NT2/D1 (cell line): Measurements from ENCODE around the gene NKX2-2.

Experiments
- SUZ12 ChIP-seq: IDR thresholded peaks from 2 replicates; pipeline ENCODE4 v1.6.1; 2011; ENCODE audit not compliant: insufficient read length, insufficient read depth; ENCODE audit errors: extremely low read depth
- YY1 ChIP-seq: IDR thresholded peaks from 2 replicates; pipeline ENCODE4 v1.6.1; 2011; ENCODE audit not compliant: insufficient read length, insufficient read depth
- ZNF274 ChIP-seq: IDR thresholded peaks from 2 replicates; pipeline ENCODE4 v1.6.1; 2011; ENCODE audit warnings: mild to moderate bottlenecking, low read depth, low read length

GRCh38 chr20:21554985-21555384, 41.1 kb upstream of the NKX2-2 start:
- no peak for TF ChIP-seq ZNF274
- TF ChIP-seq YY1 = no peak
- TF ChIP-seq SUZ12 = no peak
